ENCODE data around the gene PIP4K2A.

DNA sequence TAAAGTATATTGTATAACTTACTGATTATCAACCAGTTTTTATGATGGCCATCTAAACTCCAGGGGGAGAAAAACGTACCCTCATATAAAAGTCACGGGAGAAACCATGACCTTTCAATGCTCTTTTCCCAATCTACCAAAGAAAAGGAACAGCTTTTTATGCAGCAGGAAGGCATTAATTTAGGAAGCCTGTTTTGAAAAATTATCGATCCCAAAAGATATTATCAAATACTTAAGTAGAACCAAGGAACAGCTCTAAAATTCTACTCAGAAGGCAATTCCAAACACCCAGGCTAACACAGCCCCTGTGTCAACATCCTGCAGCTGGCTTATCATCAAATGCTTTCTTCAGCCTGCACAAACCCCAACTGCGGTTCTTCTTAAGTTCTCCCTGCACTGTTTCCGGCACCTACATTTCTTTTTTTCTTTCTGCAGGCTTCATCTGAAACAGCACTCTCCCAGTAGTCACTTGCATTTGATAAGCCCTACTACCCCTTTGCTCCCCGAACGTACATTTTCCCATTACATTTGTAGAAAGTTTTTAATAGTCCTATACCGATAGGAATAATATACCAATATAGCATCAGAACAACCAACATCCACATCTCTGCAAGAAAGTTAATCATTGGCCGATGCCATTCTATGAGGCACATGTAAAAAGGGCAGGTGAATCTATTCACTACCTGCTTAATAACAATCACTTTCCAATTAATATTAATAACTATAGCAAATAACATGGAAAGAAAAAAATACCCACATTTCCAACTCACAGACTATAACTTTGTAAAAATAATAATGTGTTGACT lies 47.9 kb downstream of the PIP4K2A start:
- TF ChIP-seq, protein P1, sequence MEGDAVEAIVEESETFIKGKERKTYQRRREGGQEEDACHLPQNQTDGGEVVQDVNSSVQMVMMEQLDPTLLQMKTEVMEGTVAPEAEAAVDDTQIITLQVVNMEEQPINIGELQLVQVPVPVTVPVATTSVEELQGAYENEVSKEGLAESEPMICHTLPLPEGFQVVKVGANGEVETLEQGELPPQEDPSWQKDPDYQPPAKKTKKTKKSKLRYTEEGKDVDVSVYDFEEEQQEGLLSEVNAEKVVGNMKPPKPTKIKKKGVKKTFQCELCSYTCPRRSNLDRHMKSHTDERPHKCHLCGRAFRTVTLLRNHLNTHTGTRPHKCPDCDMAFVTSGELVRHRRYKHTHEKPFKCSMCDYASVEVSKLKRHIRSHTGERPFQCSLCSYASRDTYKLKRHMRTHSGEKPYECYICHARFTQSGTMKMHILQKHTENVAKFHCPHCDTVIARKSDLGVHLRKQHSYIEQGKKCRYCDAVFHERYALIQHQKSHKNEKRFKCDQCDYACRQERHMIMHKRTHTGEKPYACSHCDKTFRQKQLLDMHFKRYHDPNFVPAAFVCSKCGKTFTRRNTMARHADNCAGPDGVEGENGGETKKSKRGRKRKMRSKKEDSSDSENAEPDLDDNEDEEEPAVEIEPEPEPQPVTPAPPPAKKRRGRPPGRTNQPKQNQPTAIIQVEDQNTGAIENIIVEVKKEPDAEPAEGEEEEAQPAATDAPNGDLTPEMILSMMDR (IDR thresholded peaks at IDR 0.05) = no peak
- TF ChIP-seq POLR2AphosphoS5 (IDR thresholded peaks at IDR 0.05) = peak in 1 of 3 donors; percentile 13
- TF ChIP-seq POLR2A (IDR thresholded peaks at IDR 0.05) = no peak
